COR-L47 (cell line): ENCODE measurements around the gene SLC26A1.

ENCODE experiments used
- DNase-seq: peaks from one replicate; lab custom pipeline; 2025; lab: John Stamatoyannopoulos, UW

The SLC26A1 gene

DNA sequence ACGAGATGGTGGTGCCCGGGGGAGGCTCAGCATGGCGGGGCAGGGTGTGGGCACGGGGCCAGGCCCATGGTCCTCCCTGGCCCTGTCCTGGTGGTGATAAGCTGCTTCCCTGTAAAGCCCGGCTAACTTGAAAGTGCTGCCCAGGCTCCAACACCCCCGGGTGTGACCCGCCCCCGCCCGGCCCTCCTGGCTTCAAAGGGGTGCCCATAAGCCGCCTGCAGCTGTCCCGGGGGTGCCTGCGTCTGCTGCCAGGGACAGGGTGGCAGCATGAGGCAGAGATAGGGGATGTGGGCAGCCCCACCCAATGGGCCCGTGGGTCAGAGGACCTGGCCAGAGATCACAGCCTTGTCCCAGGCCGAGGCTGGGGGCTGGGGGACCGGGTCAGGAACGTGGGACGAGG is 36.3 kb upstream of the SLC26A1 start:
- no peak for DNase-seq

GRCh38 chr4:1028574-1029220 is 35.5 kb upstream of the SLC26A1 start:
- no peak for DNase-seq

DNA sequence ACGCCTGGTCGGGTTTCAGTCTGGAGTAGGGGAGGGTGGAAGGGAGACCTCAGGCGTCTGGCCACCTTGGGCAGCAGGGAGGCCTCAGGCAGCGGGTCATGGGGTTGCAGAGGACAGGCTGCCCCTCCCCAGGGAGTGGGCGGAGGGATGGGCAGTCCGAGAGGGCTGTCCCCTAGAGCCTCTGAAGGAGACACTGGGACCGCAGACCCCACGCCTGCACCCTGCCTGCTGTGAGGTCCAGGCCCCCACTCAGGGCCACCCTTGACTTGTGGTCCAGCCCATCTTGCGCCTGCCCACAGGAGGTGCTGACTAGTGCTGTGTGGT is 34.7 kb upstream of the SLC26A1 start:
- DNase-seq: no peak

DNA sequence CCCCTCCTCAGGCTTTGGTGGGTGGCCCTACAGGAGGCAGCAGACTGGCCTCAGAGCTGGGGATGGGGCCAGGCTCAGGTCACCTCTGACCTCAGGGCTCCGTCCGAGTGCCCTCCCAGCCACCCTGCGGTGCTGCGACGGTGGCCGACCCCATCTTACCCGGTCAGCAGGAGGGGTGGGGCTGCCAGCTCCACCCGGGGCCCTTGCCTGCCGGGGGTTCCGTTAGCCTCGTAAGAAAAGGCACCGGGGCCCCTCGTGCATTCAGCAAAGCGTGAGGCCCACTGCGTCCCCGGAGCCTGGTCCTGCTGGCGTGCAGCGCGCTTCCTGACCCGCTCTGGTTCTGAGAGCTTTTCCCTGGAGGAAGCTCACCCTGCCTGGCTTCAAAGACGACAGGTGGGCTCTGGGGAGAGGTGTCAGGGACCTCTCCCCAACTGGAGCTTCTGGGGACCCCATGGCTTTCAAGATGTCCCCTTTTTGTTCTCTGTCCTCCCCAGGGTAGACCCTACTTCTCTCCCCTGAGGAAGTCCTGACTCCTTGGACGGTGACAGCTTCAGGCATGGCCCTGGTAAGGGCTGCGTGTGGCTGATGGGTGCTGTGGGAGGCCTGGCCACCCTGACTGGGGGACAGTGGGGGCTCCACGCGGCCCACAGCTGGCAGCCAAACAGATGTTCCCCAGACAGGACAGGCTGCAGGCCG is 34.2 kb upstream of the SLC26A1 start:
- DNase-seq: no peak

- DNase-seq: no peak
Observed at GRCh38 chr4:1026115-1026514, 32.9 kb upstream of the SLC26A1 start.

DNA sequence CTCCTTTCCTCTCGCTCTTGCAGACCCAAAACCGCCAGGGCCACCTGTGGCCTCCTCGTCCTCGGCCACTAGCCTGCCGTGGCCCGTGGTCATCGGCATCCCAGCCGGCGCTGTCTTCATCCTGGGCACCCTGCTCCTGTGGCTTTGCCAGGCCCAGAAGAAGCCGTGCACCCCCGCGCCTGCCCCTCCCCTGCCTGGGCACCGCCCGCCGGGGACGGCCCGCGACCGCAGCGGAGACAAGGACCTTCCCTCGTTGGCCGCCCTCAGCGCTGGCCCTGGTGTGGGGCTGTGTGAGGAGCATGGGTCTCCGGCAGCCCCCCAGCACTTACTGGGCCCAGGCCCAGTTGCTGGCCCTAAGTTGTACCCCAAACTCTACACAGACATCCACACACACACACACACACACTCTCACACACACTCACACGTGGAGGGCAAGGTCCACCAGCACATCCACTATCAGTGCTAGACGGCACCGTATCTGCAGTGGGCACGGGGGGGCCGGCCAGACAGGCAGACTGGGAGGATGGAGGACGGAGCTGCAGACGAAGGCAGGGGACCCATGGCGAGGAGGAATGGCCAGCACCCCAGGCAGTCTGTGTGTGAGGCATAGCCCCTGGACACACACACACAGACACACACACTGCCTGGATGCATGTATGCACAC is 31.8 kb upstream of the SLC26A1 start:
- DNase-seq: no peak

- DNase-seq: no peak
Observed at GRCh38 chr4:1023895-1024740, 30.9 kb upstream of the SLC26A1 start.

DNA sequence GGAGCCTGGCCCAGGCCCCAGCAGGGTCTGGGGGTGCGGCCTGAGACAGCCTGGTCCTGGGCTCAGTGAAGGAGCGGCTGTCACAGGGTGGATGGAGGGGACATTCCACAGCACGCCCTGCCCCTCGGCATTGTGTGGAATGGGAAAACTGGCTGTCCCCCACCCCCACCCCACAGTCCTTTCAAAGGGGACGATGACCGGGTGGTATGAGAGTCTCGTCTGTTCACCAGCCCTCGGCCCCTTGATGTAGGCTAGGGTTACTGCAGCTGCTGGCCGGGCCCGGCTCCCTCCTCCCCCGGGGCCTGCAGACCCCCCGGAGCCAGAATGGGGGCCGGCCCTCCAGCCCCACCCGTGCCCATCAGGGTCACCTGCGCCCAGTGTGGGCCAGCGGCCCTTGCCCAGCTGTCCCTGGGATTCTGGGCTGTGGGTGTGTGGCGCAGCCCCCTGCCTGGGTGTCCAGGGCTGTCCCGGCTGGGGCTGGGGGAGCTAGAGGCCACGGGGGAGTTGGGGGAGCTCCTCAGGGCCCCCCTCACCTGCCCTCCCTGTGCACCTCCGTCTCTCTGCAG is 30.0 kb upstream of the SLC26A1 start:
- no peak for DNase-seq

DNA sequence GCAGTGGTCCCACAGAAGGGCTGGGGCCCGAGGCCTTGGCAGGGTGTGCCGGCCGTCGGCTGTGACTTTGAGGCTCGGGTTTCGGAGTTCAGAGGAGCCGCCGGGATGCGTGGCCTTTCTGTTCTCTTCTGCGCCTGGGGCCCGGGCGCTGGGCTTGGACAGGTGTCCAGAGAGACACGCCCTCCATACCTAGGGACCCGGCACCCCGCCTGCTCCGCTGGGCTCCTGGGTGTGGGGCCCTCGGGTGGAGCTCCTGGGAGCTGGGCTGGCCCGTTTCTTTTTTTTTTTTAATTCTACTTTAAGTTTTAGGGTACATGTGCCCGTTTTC is 29.5 kb upstream of the SLC26A1 start:
- DNase-seq: no peak

- no peak for DNase-seq
Observed at GRCh38 chr4:1022051-1022738, 29.0 kb upstream of the SLC26A1 start.

DNA sequence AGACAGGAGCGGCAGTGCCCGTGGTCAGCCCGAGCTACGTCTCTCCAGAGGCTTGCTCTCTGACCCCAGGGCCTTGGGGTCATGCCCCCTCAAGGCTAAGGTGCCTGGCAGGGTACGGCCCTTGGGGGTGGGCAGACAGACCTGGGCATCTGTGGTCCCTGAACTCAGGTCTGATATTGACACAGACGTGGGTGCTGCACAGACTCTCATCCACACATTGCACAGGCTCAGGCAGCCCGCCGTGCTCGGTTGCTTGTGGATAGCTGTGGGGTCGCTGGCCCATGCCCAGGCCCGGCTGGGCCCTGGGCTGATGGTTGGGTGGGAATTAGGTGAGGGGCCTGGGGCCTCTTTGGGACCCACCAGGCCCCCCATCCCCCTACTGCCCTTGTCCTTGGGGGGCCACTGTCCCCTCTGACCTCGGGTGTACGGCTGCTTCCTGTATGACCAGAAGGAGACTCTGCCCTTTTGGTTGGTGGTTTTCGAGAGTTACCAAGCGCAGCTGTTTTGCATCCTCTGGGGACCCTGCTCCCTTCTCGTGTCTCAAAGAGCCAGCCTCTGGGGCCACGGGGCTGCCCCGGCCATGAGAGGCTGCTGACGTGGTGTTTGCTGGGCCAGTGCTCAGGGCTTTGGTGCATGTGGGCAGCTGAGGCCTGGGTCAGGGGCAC is 28.3 kb upstream of the SLC26A1 start:
- DNase-seq: no peak

GRCh38 chr4:1019729-1020470 is 26.7 kb upstream of the SLC26A1 start:
- no peak for DNase-seq

GRCh38 chr4:1019320-1019719 is 26.1 kb upstream of the SLC26A1 start:
- no peak for DNase-seq

DNA sequence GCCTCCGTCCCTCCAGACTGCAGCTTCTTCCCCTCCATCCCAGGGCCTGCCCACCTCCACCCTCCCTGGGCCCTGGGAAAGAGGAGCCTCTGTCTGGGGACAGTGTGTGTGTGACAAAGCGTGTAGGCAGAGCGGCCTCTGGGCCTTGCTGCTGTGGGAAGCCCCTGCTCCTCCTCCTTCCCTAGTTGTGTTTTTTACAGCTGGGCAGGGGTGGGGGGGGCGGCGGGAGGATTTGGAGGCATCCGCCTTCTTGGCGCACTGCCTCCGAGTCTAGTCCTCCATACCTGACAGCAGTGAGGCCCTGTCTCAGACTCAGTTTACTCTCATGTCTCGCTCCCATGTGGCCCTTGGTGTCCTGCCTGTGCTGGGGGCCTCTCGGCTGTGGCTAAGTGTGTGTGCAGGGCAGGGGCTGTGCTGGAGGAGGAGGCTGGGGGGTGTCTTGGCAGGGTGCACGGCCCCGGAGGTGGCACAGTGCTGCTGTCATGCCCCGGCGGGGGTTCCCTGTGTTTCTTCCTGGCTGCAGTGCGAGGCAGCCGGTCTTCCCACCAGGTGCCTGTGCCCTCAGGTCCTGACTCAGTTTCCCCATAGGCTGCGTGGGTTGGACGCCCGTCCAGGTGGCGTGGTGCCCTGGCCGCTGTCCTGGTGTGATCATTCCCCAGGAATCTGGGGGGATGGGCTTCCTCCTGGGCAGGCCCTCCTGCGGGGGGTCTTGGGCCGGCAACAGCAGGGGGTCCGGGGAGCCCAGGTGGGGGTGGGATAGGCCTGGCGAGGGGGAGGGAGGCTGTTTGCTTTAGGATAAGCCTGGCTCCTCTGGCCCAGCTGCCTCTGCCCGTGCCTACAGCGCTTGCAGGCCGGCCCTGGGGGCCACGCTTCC is 25.2 kb upstream of the SLC26A1 start:
- DNase-seq: no peak

- no peak for DNase-seq
Observed at GRCh38 chr4:1017706-1018105, 24.5 kb upstream of the SLC26A1 start.

DNA sequence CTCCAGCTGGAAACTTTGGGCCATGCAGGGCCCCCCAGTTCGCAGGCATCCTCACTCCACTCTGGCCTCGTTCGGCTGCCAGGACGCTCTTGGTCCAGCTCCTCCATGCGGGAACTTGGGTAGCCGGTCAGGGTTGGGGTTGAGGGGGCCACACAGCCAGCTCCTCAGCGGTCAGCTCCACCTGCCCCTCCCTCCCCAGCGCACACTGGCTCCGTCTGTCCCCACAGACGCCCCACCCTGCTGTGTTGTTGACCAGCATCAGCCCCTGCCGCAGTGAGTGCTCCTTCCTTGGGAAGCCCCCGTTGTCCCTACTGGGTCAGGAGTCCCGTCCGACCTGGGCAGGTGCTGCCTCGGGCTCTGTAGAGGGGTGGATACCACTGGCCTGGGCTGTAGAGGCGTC is 24.0 kb upstream of the SLC26A1 start:
- no peak for DNase-seq

GRCh38 chr4:1015746-1016145 is 22.5 kb upstream of the SLC26A1 start:
- no peak for DNase-seq

GRCh38 chr4:1015179-1015578 is 22.0 kb upstream of the SLC26A1 start:
- DNase-seq: no peak

DNA sequence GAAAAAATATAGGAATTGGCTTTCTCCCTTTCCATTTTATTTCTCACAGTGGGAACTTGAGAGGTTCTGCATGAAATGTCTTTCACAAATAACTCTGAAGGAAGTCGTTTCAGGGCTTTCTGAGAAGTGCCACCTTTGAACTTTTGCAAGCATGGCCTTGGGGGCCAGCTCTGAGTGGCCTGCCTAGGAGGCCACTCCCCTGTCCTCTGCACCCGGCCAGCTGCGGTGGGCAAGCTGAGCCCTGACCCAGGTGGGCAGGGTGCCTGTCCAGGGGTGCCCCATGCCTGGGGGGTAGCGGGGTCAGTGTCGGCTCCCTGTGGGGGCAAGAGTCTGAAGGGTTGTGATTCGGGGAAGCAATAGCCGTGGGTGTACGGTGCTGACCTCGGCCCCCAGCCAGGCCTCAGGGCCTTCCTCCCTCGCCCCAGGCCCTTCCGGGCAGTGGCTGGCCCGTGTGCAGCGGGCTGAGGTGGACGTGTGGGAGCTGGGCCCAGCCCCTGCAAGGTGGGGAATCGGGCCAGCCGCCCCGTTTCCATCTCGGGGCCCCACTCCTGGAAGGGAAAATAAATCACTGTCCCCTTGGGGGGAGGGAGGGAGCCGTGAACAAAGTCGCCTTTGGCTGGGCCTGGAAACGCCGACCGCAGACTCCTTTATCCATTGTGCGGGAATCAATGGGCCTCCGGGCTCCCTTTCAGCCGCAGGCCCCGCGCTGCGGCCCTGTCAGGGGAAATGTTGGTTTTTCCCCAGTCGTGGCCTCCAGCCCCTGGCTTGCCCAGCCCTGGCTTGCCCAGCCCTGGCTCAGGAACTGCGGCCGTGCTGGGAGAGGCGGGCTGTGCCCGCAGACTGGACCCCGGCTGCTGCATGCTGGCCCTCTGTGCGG is 21.3 kb upstream of the SLC26A1 start:
- no peak for DNase-seq
